ENCODE measurements around the gene HIVEP3.

Gene HIVEP3

GRCh38 chr1:41500378-41500777, 418.3 kb downstream of the HIVEP3 start:
- no peaks in the 10 kb centered on the region for H3K36me3 ChIP-seq (ENCODE audit: control insufficient read depth in 2 of 2, insufficient read depth in 1 of 2, low read length in 2 of 2)
- POLR2A ChIA-PET, result no interaction called here
- no peaks in the 10 kb centered on the region for H3K9me3 ChIP-seq (ENCODE audit: control insufficient read depth, insufficient read depth, low read depth, low read length)
- peaks cover 2% of the 10 kb centered on the region for H3K4me1 ChIP-seq (ENCODE audit: control insufficient read depth, insufficient read depth, low read length)
- H3K4me3 ChIP-seq (ENCODE audit: low read depth, low read length), result no peak overlapping the region
- CTCF ChIA-PET, result interaction anchor here (1.0 to 3.4 kb wide), 2 partner anchors 13 to 16 kb away, joined by 3 to 13 read pairs; no protein-coding TSS in a partner anchor
- 0 out of 2 replicates have a peak, but pooled peaks have one; percentile 11 for TF ChIP-seq ZFHX2 (tag by site-specific recombination; conservative IDR thresholded peaks at IDR 0.05)
- no peak for TF ChIP-seq ZNF558 (tag by site-specific recombination; IDR thresholded peaks at IDR 0.05)
- H3K27ac ChIP-seq (ENCODE audit: extremely low read depth, low read depth, low read length), result no peak overlapping the region

DNA sequence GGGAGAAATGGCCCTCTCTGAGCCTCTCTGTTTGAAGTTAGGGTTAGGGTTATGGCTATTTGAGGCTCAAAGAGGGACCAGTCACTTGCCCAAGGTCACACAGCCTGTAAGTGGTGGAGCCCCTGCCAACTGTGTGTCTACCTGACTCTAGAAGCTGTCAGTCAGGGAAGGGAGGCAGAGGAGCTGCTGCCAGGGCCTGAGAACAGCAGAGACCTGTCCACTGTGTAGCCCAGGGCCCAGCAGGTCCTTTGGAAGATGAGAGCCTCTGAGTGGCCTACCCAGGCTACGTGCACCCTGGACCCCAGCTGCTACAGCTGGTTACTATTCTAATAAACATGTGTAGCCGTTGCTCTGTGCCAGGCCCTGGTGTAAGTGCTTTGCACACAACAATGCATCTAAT, 419.1 kb downstream of the HIVEP3 start:
- H3K9me3 ChIP-seq (ENCODE audit: control insufficient read depth, insufficient read depth, low read depth, low read length), result no peaks in the 10 kb centered on the region
- CTCF ChIA-PET, result interaction anchor here (0.9 to 3.4 kb wide), 5 partner anchors 13 to 54 kb away, joined by 3 to 13 read pairs (median 4); no protein-coding TSS in a partner anchor
- H3K4me1 ChIP-seq (ENCODE audit: control insufficient read depth, insufficient read depth, low read length), result peaks cover 2% of the 10 kb centered on the region
- TF ChIP-seq ZNF146 (tag by site-specific recombination; IDR thresholded peaks at IDR 0.05) (no peak), ZNF521 (tag by site-specific recombination; IDR thresholded peaks at IDR 0.05) (no peak), ZNF266 (tag by site-specific recombination; IDR thresholded peaks at IDR 0.05; ENCODE audit: low read depth) (no peak), ZNF548 (tag by site-specific recombination; IDR thresholded peaks at IDR 0.05) (no peak), ZBTB49 (tag by site-specific recombination; IDR thresholded peaks at IDR 0.05; ENCODE audit: low read depth) (no peak), SP7 (tag by site-specific recombination; IDR thresholded peaks at IDR 0.05) (no peak), PRDM1 (tag by site-specific recombination; IDR thresholded peaks at IDR 0.05) (no peak), ZNF707 (tag by site-specific recombination; IDR thresholded peaks at IDR 0.05) (no peak), SETDB1 (IDR thresholded peaks at IDR 0.05; ENCODE audit: insufficient read length, low read length) (no peak), ZNF140 (tag by site-specific recombination; IDR thresholded peaks at IDR 0.05) (no peak), ZNF121 (tag by site-specific recombination; IDR thresholded peaks at IDR 0.05) (no peak)
- TF ChIP-seq, protein P1, sequence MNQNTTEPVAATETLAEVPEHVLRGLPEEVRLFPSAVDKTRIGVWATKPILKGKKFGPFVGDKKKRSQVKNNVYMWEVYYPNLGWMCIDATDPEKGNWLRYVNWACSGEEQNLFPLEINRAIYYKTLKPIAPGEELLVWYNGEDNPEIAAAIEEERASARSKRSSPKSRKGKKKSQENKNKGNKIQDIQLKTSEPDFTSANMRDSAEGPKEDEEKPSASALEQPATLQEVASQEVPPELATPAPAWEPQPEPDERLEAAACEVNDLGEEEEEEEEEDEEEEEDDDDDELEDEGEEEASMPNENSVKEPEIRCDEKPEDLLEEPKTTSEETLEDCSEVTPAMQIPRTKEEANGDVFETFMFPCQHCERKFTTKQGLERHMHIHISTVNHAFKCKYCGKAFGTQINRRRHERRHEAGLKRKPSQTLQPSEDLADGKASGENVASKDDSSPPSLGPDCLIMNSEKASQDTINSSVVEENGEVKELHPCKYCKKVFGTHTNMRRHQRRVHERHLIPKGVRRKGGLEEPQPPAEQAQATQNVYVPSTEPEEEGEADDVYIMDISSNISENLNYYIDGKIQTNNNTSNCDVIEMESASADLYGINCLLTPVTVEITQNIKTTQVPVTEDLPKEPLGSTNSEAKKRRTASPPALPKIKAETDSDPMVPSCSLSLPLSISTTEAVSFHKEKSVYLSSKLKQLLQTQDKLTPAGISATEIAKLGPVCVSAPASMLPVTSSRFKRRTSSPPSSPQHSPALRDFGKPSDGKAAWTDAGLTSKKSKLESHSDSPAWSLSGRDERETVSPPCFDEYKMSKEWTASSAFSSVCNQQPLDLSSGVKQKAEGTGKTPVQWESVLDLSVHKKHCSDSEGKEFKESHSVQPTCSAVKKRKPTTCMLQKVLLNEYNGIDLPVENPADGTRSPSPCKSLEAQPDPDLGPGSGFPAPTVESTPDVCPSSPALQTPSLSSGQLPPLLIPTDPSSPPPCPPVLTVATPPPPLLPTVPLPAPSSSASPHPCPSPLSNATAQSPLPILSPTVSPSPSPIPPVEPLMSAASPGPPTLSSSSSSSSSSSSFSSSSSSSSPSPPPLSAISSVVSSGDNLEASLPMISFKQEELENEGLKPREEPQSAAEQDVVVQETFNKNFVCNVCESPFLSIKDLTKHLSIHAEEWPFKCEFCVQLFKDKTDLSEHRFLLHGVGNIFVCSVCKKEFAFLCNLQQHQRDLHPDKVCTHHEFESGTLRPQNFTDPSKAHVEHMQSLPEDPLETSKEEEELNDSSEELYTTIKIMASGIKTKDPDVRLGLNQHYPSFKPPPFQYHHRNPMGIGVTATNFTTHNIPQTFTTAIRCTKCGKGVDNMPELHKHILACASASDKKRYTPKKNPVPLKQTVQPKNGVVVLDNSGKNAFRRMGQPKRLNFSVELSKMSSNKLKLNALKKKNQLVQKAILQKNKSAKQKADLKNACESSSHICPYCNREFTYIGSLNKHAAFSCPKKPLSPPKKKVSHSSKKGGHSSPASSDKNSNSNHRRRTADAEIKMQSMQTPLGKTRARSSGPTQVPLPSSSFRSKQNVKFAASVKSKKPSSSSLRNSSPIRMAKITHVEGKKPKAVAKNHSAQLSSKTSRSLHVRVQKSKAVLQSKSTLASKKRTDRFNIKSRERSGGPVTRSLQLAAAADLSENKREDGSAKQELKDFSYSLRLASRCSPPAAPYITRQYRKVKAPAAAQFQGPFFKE (tag by site-specific recombination; IDR thresholded peaks at IDR 0.05; ENCODE audit: borderline replicate concordance), result no peak
- TF ChIP-seq, protein P2, sequence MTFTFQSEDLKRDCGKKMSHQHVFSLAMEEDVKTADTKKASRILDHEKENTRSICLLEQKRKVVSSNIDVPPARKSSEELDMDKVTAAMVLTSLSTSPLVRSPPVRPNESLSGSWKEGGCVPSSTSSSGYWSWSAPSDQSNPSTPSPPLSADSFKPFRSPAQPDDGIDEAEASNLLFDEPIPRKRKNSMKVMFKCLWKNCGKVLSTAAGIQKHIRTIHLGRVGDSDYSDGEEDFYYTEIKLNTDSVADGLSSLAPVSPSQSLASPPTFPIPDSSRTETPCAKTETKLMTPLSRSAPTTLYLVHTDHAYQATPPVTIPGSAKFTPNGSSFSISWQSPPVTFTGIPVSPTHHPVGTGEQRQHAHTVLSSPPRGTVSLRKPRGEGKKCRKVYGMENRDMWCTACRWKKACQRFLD (tag by site-specific recombination; IDR thresholded peaks at IDR 0.05), result no peak
- TF ChIP-seq, protein P3, sequence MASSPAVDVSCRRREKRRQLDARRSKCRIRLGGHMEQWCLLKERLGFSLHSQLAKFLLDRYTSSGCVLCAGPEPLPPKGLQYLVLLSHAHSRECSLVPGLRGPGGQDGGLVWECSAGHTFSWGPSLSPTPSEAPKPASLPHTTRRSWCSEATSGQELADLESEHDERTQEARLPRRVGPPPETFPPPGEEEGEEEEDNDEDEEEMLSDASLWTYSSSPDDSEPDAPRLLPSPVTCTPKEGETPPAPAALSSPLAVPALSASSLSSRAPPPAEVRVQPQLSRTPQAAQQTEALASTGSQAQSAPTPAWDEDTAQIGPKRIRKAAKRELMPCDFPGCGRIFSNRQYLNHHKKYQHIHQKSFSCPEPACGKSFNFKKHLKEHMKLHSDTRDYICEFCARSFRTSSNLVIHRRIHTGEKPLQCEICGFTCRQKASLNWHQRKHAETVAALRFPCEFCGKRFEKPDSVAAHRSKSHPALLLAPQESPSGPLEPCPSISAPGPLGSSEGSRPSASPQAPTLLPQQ (tag by site-specific recombination; IDR thresholded peaks at IDR 0.05), result no peak
- H3K36me3 ChIP-seq (ENCODE audit: control insufficient read depth in 2 of 2, insufficient read depth in 1 of 2, low read length in 2 of 2), result no peaks in the 10 kb centered on the region
- POLR2A ChIA-PET, result no interaction called here
- H3K4me3 ChIP-seq (ENCODE audit: low read depth, low read length), result no peak overlapping the region
- no peak overlapping the region for H3K27ac ChIP-seq (ENCODE audit: extremely low read depth, low read depth, low read length)

Data from HEK293 (cell line).